GM19035 (cell line): ENCODE results near the gene DSCAM.

Source experiments
- ATAC-seq: cut with Tn5 transposase; IDR thresholded peaks from one replicate; pipeline ENCODE4 v1.9.1; 2021; ENCODE audit not compliant: unreplicated experiment

DSCAM gene

GRCh38 chr21:40563900-40564299, 283.1 kb downstream of the DSCAM start:
- ATAC-seq: no peak

- ATAC-seq: no peak
Observed at GRCh38 chr21:40562242-40563002, 284.5 kb downstream of the DSCAM start.

GRCh38 chr21:40556442-40556968, 290.5 kb downstream of the DSCAM start:
- no peak for ATAC-seq

DNA sequence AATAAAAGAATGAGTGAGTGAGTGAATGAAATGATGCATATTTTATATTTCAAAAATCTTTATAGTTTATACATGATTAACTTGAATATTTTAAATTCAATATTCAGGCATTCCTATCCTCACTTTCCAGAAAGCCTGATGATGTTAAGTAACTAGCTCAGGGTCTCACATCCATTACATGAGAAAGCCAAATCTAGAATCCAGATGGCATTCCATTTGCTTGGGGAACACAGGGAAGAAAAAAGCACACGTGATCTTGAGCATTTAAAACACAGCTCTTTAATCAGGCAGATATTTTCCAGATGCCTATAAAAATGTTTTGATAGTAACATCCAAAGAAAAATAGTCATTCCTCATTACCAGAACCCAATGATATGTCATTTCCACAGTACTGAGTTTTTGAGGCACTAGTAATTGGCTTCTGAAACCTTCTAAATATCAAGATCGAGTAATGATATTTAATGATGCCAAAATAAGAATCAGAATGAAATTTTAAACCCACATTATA, 291.9 kb downstream of the DSCAM start:
- no peak for ATAC-seq

DNA sequence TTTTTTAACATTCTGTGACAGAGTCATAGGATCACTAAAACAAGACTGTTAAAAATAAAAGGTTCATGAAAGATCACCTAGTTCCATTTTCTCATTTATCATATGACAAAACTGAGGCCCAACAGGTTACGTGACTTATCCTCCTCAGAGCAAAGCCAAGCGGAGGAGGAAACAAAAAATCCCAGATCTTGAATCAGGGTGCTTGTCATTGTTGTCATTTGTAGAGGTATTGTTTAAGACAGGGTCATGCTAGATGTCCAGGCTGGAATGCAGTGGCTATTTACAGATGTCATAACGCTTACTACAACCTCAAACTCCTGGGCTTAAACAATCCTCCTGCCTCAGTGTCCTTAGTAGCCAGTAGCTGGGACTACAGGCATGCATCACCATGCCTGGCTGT, 293.2 kb downstream of the DSCAM start:
- ATAC-seq: no peak

DNA sequence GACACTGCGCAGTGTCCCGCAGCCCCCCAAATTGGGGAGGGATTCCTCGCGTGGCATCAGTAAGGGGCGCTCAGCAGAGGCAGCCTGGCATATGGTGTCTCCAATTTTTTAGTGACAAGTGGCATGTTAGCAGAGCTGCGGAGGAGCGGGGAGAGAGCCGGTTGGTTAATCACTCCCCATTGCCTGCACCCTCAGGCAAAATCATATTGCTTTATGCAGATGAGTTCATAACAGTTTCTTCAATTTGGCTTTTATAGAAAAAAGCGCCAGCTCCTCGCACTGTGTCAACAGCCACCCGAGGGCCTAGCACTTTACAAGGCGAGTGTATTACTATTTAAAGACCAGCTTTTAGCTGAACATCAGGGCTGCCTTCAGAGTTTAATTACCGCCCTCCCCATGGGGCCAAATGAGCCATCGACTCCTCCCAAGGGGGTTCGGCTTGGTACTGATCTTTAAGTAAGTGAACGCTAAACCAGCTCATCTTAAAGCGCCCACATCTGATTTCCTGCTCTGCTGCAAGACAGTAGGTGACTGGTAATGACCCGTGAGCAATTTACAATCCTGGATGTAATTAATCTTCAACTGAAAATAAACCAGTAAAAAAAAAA, 298.9 kb downstream of the DSCAM start:
- ATAC-seq: no peak

- no peak for ATAC-seq
Observed at GRCh38 chr21:40546647-40547046, 300.3 kb downstream of the DSCAM start.

DNA sequence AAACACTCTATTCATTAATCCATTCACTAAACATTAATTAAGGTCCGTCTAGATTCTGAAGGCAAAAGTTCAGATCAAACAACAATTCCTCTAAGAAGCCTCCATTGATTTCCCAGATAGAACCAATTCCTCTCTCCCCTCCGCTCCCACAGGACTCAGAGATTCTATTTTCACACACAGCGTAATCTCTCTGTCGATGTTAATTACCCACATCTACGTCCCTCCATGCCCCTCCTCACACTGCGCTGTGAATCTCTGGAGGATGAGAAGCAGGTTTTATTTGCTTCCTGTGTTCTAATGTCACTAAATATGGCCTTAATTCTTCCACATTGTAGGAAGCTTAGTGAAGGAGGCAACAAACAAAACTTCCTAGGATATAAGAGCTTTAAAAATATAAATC, 306.7 kb downstream of the DSCAM start:
- no peak for ATAC-seq

DNA sequence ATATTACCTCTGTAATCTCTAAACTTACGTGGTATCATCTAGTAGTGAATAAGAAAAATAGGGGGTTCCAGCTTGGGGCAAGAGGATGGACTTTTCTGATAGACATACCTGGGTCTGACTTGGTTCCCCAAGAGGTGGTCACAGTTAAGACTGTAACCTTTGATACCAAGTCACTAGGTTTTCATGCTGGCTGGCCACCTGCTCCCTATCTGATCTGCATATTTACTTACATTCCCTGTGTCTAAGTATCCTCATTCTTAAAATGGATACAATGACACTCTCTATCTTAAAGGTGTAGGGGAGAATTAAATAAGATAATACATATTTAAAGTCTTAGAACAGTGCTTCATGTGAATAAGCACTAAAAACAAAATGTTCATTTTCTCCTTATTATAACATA, 312.1 kb downstream of the DSCAM start:
- no peak for ATAC-seq

- no peak for ATAC-seq
Observed at GRCh38 chr21:40531431-40532110, 315.4 kb downstream of the DSCAM start.

DNA sequence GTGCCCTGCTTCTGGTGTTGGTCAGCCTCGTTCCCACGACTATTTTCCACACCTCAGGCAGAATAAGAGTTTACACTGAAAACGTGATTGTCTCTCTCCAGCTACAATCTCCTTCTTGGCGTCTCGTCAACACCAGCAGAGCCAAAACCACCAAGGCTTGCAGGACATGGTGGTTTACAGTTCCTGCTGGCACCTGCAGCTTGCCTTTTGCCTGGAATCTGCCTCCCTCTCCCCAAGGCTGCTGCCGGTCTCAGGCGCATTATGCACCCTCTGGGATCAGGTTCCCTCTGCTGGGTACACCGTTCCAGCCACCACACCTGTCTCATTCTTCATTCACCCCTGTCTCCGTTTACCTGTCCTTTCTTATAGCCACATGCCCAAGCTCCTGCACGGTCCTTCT, 315.9 kb downstream of the DSCAM start:
- no peak for ATAC-seq

DNA sequence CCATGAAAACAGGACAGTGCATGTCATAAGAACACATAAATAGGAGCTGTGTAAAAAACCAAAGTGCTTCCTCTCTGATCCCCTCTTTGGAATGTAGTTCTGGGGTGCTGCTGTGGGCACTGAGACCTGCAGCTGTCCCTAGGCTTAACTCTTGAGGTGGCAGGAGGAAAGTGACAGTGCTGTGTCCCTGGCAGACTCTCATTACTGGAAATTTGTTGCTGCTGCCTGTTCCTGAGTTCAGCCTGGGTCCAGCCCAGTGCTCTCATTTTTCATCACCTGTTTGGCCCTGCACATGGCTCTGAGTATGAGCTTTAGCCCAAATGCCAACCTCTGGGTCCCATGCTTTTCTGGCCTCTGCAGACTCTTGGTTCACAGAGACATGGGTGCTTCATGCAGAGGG, 329.3 kb downstream of the DSCAM start:
- ATAC-seq: no peak

- no peak for ATAC-seq
Observed at GRCh38 chr21:40516335-40516734, 330.6 kb downstream of the DSCAM start.

DNA sequence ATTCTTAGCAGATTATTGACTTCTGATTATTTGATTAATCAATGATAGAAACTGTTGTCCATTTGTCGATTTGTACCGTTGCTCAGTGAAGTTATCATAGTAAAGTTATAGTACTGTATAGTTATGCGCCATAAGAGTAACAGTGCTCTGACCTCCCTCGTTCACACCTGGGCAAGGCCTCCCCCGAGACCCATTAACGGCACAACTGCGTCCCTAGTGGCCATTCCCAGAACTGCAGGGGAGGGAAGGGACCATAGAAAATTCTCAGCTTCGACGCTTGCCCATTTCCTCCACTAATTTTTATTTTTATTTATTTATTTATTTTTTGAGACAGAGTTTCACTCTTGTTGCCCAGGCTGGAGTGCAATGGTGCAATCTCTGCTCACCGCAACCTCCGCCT, 334.4 kb downstream of the DSCAM start:
- ATAC-seq: no peak

- ATAC-seq: no peak
Observed at GRCh38 chr21:40507978-40508377, 339.0 kb downstream of the DSCAM start.

- no peak for ATAC-seq
Observed at GRCh38 chr21:40505681-40506080, 341.3 kb downstream of the DSCAM start.

- no peak for ATAC-seq
Observed at GRCh38 chr21:40505244-40505643, 341.7 kb downstream of the DSCAM start.

- ATAC-seq: no peak
Observed at GRCh38 chr21:40504825-40505224, 342.1 kb downstream of the DSCAM start.

DNA sequence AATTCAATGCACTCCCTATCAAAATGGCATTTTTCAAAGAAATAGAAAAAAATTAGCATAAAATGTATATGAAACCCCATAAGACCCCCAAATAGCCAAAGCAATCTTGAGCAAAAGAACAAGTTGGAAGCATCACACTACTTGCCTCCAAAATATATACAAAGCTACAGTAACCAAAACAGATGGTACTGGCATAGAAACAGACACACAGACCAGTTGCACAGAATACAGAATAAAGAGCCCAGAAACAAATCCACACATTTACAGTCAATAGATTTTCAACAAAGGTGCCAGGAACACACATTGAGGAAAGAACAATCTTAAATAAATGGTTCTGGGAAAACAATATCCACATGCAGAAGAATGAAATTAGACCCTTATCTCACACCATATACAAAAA, 350.8 kb downstream of the DSCAM start:
- ATAC-seq: no peak

DNA sequence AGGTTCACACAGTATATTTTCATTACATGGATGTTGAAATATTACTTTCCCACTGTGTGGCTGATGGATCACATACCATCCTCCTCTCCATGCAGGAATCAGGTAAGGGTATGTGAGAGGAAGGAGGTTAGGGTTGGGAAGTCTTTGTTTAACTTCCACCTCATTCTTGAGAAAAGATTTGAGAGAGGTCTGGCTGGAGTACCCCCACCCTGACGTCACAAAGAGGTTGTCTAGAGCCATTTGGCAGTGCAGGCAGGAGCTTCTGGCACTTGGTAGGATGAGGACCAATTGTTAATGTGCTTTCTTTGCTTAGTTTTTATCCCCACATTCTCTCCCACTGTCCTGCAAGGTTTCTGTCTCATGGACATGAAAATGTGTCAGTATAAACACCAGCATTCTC, 356.6 kb downstream of the DSCAM start:
- ATAC-seq: no peak

DNA sequence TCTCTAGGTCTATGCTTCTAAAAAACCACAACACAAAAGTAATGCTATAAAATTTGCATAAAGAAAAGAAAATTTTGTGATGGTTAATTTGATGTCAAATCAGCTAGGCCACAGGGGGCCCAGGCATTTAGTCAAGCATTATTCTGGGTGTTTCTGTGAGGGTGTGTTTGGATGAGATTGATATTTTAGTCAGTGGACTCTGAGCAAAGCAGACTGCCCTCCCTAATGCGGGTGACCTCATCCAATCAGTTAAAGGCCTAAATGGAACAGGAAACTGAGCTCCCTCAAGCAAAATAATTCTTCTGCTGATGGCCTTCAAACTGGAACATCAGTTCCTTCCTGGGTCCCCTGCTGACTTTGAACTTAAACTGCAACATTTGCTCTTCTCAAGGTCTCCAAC, 358.0 kb downstream of the DSCAM start:
- ATAC-seq: no peak

- ATAC-seq: no peak
Observed at GRCh38 chr21:40481764-40482163, 365.2 kb downstream of the DSCAM start.
